Ishikawa (cell line): ENCODE results near the gene COA3.

Source experiments
- CEBPB ChIP-seq: IDR thresholded peaks from 2 replicates; pipeline ENCODE4 v1.6.1; 2012
- CREB1 ChIP-seq: IDR thresholded peaks from 2 replicates; pipeline ENCODE4 v1.6.1; 2012; ENCODE audit warnings: low read depth
- FOXM1 ChIP-seq: IDR thresholded peaks from 2 replicates; pipeline ENCODE4 v1.6.1; 2012; ENCODE audit warnings: low read depth, borderline replicate concordance
- MAX ChIP-seq: IDR thresholded peaks from 2 replicates; pipeline ENCODE4 v1.6.1; 2012
- NFIC ChIP-seq: IDR thresholded peaks from 2 replicates; pipeline ENCODE4 v1.6.1; 2012
- RAD21 ChIP-seq: IDR thresholded peaks from 2 replicates; pipeline ENCODE4 v1.6.1; 2012; ENCODE audit warnings: low read depth
- TAF1 ChIP-seq: IDR thresholded peaks from 2 replicates; pipeline ENCODE4 v1.6.1; 2012; ENCODE audit warnings: low read depth, mild to moderate bottlenecking
- TCF12 ChIP-seq: IDR thresholded peaks from 2 replicates; pipeline ENCODE4 v1.6.1; 2012; ENCODE audit warnings: low read depth
- TEAD4 ChIP-seq: IDR thresholded peaks from 2 replicates; pipeline ENCODE4 v1.6.1; 2012
- YY1 ChIP-seq: IDR thresholded peaks from 2 replicates; pipeline ENCODE4 v1.6.1; 2012; ENCODE audit warnings: low read depth
- TF ChIP-seq, protein P1 (sequence below): IDR thresholded peaks from 2 replicates; pipeline ENCODE4 v1.6.1; 2012; ENCODE audit warnings: low read depth, mild to moderate bottlenecking

- TF ChIP-seq RAD21 (no peak), CEBPB (no peak), MAX (no peak), TCF12 (no peak), NFIC (no peak), TEAD4 (no peak), YY1 (no peak), TAF1 (no peak), CREB1 (no peak), FOXM1 (no peak)
- TF ChIP-seq, protein P1, sequence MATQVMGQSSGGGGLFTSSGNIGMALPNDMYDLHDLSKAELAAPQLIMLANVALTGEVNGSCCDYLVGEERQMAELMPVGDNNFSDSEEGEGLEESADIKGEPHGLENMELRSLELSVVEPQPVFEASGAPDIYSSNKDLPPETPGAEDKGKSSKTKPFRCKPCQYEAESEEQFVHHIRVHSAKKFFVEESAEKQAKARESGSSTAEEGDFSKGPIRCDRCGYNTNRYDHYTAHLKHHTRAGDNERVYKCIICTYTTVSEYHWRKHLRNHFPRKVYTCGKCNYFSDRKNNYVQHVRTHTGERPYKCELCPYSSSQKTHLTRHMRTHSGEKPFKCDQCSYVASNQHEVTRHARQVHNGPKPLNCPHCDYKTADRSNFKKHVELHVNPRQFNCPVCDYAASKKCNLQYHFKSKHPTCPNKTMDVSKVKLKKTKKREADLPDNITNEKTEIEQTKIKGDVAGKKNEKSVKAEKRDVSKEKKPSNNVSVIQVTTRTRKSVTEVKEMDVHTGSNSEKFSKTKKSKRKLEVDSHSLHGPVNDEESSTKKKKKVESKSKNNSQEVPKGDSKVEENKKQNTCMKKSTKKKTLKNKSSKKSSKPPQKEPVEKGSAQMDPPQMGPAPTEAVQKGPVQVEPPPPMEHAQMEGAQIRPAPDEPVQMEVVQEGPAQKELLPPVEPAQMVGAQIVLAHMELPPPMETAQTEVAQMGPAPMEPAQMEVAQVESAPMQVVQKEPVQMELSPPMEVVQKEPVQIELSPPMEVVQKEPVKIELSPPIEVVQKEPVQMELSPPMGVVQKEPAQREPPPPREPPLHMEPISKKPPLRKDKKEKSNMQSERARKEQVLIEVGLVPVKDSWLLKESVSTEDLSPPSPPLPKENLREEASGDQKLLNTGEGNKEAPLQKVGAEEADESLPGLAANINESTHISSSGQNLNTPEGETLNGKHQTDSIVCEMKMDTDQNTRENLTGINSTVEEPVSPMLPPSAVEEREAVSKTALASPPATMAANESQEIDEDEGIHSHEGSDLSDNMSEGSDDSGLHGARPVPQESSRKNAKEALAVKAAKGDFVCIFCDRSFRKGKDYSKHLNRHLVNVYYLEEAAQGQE, result no peak
Observed at GRCh38 chr17:42809250-42809649, 10.7 kb upstream of the COA3 start.
